Activated T-cell treated with anti-CD3 and anti-CD28 coated beads, Interleukin-2, amount 50 U/mL, for 72 hours (primary cell): Measurements from ENCODE around the gene DMD. TPM values are rescaled to one million over a fixed set of nuclear protein-coding genes. Genes with fewer than 3 reads are reported as not detected.

Experiments
- ATAC-seq, 2 donors: fragments of 150-1000 bp; cut with Tn5 transposase; replicated peaks in 1 of 2; 2 replicates each; pipeline ENCODE4 v1.10.0; 2021; ENCODE audit warnings: moderate library complexity in 2 of 2, mild to moderate bottlenecking in 1 of 2
- DNase-seq, 2 donors: peaks; one replicate each; pipeline ENCODE4 v3.0.0; 2021 to 2022; ENCODE audit warnings: mixed read lengths in 1 of 2
- H3K27ac Mint-ChIP-seq: one replicate; pipeline ENCODE4 v1.8.0; 2022; ENCODE audit warnings: mild to moderate bottlenecking, moderate library complexity, mixed read lengths
- H3K27me3 Mint-ChIP-seq: one replicate; pipeline ENCODE4 v1.8.0; 2022; ENCODE audit warnings: low read depth, mixed read lengths
- H3K36me3 Mint-ChIP-seq, 2 donors: one replicate each; pipeline ENCODE4 v1.8.0; 2022; ENCODE audit warnings: mixed read lengths in 2 of 2, mild to moderate bottlenecking in 1 of 2; ENCODE audit not compliant: insufficient read depth in 2 of 2
- H3K4me1 Mint-ChIP-seq: one replicate; pipeline ENCODE4 v1.8.0; 2022; ENCODE audit warnings: low read depth, mixed read lengths
- H3K4me3 Mint-ChIP-seq, 2 donors: one replicate each; pipeline ENCODE4 v1.8.0; 2022; ENCODE audit warnings: mild to moderate bottlenecking in 2 of 2, mixed read lengths in 2 of 2, moderate library complexity in 2 of 2
- H3K9me3 Mint-ChIP-seq, 2 donors: one replicate each; pipeline ENCODE4 v1.8.0; 2022; ENCODE audit warnings: mixed read lengths in 2 of 2
- total RNA-seq, 2 donors: library from RNA; stranded (reverse); gene quantifications; one replicate each; pipeline ENCODE4 v1.2.3, GENCODE V29; 2022

The DMD gene
- 1 to 10 TPM; 2.9 to 4.6 TPM for total RNA-seq

DNA sequence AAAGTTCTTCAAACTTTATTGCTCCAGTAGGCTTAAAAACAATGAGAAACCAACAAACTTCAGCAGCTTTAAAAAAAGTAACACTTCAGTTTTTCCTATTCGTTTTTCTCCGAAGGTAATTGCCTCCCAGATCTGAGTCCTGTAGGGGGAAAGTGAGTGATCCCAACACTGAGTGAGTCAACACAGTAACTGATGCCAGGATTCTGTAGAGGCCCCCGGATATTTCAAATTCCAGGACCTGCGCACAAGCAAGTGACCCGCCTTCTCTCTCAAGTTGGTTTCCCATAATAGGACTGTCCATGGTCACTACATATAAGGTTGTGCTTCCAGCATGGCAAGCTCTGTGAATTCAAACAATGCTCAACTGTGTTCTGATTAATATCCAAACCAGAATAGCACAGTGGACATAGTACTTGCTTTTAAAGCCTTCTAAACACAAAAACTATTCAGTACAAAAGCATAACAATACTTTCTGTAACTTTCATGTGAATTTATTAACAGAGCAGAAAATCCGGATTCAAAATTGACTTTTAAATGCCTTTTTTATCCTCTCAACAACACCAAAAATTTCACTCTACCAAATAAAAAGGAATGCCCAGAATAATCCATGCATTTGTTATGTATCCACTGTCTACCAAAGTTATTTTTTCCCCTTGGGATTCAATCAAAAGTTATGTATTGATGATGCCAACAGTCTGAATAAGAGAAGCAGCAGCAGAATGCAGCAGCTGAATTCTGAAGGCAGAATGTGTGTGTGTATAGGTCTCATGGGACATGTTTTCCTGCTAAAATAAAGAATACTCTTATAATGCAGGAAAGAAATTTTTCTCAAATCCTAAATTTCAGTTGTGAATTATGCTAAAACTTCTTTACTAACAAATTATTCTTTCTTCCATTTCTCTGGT is at the start of gene DMD:
TSS of gene DMD (minus strand) at position 194 of the 905 bp plus-strand sequence. CDS start 237 bp downstream, outside the sequence.
- Mint-ChIP-seq H3K27me3 (no peaks in the 10 kb centered on the region), H3K4me1 (no peaks in the 10 kb centered on the region), H3K4me3 (no peak within 1 kb of the TSS), H3K27ac (no peak within 1 kb of the TSS), H3K9me3 (no peaks in the 10 kb centered on the region), H3K36me3 (no peaks in the 10 kb centered on the region)
- DNase-seq (no peak), ATAC-seq (no peak)

DNA sequence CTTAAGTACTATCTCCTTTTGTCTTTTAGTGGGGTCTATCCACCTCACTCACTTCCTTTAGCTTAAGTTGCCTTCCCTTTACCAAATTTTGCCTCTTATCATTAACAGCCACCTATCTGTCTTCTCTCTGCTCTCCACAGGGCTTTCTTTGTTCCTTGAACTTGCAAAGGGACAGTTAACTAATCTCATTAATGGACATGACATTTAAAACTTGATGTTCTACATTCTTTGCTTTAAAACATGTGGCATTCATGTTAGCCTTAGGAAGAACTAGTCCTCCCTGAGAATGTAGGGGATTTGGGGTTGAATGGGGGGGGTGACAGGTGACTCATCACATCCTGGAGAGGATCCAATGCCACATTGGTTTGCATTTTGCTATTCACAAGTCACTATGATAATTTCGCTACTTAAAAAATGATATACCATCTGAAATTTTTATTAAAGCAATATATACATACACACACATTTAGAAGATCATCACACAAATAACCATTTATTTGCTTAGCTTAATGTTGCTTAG is 41.0 kb upstream of the DMD start:
- H3K4me3 Mint-ChIP-seq: no peak overlapping the region
- no peaks in the 10 kb centered on the region for H3K9me3 Mint-ChIP-seq
- no peak for DNase-seq
- H3K36me3 Mint-ChIP-seq: no peaks in the 10 kb centered on the region
- no peaks in the 10 kb centered on the region for H3K4me1 Mint-ChIP-seq
- ATAC-seq: no peak
- no peak overlapping the region for H3K27ac Mint-ChIP-seq
- no peaks in the 10 kb centered on the region for H3K27me3 Mint-ChIP-seq

DNA sequence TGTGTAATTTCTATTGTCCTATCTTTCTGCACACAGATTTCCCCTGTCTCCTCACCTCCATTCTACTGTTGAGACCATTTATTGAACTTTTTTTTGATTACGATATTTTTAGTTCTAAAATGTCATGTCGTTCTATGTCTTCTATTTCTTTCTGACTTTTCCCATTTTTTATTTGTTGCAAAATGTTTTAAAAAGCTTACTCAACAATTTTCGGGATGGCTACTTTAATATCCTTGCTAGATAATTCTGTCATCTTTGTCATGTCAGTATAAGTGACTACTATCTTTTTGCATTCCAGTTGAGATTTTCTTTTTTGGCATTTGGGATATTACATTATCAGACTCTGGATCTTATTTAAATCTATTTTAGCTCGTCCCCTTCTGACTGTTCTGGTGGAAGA is 7.5 kb upstream of the DMD start:
- Mint-ChIP-seq H3K4me1 (no peaks in the 10 kb centered on the region), H3K4me3 (no peak overlapping the region), H3K27me3 (no peaks in the 10 kb centered on the region), H3K9me3 (peaks cover 0 to 2% of the 10 kb centered on the region in 2 donors), H3K36me3 (no peaks in the 10 kb centered on the region), H3K27ac (no peak overlapping the region)
- ATAC-seq (no peak), DNase-seq (no peak)

DNA sequence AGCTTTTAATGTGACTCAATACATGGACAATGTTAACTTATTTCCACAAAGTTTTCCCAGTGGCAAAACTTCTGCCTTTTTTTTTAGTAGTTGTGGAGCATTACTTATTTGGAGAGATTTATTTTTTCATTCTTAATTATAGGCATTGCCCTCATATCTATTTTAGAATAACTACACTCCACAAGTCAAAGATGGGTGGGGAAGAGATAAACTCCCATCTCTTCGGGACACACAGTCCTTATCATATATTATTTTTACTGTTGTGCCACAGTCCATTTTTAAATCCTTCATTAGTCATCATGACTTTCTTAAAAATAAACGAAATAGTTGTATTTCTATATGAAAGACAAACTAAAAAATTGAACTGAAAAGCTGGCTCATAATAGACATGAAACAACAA is 1.2 kb downstream of the DMD start:
- H3K4me1 Mint-ChIP-seq: no peaks in the 10 kb centered on the region
- no peaks in the 10 kb centered on the region for H3K36me3 Mint-ChIP-seq
- DNase-seq (no peak), ATAC-seq (no peak)
- H3K4me3 Mint-ChIP-seq: no peak overlapping the region
- H3K27me3 Mint-ChIP-seq: no peaks in the 10 kb centered on the region
- H3K27ac Mint-ChIP-seq: no peak overlapping the region
- H3K9me3 Mint-ChIP-seq: peaks cover 0 to 2% of the 10 kb centered on the region in 2 donors

DNA sequence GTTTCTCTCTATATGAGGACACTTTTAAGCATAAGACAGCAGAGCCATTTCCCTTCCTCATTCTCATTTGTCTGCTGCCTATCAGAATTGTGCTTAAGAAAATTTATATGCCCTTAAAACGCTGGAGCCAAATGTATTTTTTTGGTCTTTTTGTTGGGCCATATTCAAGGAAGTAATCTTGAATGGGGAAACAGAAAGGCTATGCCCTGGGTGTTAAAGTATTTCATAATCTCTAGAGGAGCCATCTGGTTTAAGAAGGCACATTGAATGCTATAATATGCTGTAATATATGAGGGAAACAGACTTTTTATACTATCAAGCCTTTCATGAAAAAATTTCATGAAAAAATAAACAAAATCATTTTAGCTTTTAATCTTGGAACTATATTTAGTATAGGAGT is 4.3 kb downstream of the DMD start:
- Mint-ChIP-seq H3K27me3 (peaks cover 5% of the 10 kb centered on the region), H3K4me3 (no peak overlapping the region), H3K36me3 (no peaks in the 10 kb centered on the region), H3K9me3 (peaks cover 6 to 8% of the 10 kb centered on the region in 2 donors), H3K27ac (no peak overlapping the region), H3K4me1 (no peaks in the 10 kb centered on the region)
- ATAC-seq: no peak
- DNase-seq: no peak

DNA sequence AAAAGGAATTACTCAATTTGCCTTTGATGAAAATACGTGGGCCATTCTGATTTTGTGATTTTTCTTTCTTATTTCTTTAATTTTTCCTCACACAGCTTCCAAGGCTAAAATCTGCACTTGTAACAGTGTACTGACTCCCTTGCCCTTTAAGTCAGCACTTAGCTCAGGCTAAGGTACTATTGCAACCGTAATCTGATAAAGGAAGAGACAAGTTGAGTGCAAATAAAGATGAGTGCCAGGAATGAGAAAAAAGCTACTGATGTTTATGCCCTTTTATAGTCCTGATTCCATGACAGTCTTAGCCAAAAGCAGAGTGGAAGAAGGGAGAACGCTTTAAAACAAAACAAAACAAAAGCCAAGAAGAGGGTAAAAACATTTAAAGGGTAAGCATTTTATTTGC is 6.0 kb downstream of the DMD start:
- Mint-ChIP-seq H3K27me3 (peaks cover 5% of the 10 kb centered on the region), H3K4me3 (no peak overlapping the region), H3K9me3 (peaks cover 6 to 8% of the 10 kb centered on the region in 2 donors), H3K4me1 (no peaks in the 10 kb centered on the region), H3K27ac (no peak overlapping the region), H3K36me3 (no peaks in the 10 kb centered on the region)
- DNase-seq: no peak
- ATAC-seq: no peak

DNA sequence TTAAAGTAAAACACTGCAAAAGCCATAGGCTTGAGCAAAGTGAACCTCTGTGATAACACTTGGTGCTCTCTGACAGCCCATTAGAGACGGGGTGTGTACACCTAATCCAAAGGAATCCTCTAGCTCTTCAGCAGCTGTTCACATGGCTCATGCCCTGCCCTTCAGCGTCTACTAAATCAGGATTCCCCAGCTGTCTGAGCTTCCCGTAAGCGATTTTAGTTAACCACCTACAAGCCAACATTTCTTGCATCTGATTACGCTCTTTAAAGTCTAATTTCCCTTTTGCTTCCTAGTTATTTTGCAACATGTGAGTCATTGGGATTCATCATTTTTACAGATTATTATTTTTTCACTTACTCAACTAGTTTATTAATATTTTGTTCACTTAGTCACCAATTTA is 6.5 kb downstream of the DMD start:
- no peak for DNase-seq
- Mint-ChIP-seq H3K27me3 (peaks cover 5% of the 10 kb centered on the region), H3K4me3 (no peak overlapping the region)

DNA sequence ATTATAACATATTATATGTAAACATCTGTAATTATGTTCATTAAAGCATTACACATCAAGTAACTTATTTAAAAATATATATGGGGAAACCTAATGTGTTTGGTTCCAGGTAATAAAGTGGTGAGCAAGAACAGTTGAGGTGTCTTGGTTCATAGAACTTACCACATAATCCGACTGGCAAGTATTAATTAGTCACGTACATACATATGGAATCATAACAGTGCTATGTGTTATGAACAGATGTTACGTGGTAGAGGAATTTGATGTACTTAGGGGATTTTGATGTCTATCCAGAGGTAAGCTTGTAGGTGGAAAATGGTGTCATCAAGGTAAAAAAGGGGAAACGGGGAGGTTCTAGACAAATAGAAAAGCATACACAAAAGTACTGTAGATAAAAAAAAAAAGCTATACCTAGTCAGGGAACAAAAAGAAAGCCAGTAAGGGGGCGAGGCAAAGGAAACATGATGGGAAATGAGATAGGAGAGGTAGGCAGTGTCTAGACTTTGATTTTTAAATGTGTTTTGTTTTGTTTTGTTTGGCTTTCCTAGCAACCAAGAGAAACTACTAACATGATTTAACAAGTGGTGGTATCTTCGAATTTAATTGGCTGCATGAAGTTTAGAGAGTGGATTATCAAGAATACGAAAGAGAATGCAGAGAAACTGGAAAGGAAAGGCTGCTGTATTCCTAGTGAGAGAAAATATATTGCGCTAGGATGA is 12.6 kb downstream of the DMD start:
- H3K9me3 Mint-ChIP-seq: peaks cover 9 to 10% of the 10 kb centered on the region in 2 donors
- H3K4me3 Mint-ChIP-seq: no peak overlapping the region
- no peaks in the 10 kb centered on the region for H3K36me3 Mint-ChIP-seq

More for the DNA sequence above, 6.5 kb downstream of the DMD start:
- Mint-ChIP-seq H3K4me1 (no peaks in the 10 kb centered on the region), H3K9me3 (peaks cover 6 to 8% of the 10 kb centered on the region in 2 donors), H3K27ac (no peak overlapping the region), H3K36me3 (no peaks in the 10 kb centered on the region)
- no peak for ATAC-seq

DNA sequence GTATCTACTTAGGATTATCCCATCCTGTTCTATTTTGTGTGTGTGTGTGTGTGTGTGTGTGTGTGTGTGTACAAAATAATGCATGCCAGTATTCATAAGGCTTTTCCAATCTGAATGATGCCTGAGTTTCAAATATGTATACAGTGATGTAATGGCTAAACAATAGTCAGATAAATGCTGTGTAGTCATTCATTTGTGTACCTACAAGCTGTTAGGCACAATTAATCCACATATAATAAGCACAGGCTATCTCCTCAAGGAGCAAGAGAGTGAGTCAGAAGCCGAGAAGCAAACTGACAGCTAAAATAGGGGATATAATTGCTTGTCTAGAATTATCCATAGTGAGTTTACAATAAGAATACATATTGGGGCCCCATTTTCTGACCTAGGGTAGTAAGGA is 15.7 kb downstream of the DMD start:
- Mint-ChIP-seq H3K27ac (no peak overlapping the region), H3K9me3 (peaks cover 7 to 8% of the 10 kb centered on the region in 2 donors), H3K4me3 (no peak overlapping the region), H3K36me3 (no peaks in the 10 kb centered on the region), H3K27me3 (no peaks in the 10 kb centered on the region), H3K4me1 (no peaks in the 10 kb centered on the region)
- DNase-seq (no peak), ATAC-seq (no peak)

More for the DNA sequence above, 12.6 kb downstream of the DMD start:
- Mint-ChIP-seq H3K27ac (no peak overlapping the region), H3K27me3 (no peaks in the 10 kb centered on the region), H3K4me1 (no peaks in the 10 kb centered on the region)
- ATAC-seq (no peak), DNase-seq (no peak)

DNA sequence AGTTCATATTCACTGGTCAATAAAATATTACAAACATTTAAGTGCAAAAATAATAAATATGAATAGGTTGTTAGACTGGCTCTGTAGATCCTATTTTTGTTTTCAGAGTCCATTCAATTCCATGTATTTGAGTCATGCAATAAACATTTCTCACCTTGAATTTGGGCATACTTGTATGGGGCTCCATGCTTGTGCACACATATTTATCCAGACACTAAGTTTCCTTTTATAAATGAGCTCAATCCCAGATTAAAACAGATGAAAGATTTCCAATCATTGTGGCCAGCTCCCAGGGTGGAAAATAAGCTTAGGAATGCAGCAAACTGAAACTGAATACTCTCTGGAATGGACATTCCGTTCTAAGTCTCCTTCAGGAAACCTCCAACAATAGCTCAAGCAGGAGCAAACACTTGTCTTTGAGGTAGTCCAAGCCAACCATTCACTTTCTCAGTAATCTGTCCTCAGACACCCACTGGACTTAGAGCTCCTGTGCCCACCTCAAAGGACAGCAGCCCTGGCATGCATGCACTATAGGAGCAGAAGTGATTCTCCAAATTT is 16.4 kb downstream of the DMD start:
- Mint-ChIP-seq H3K4me1 (no peaks in the 10 kb centered on the region), H3K27me3 (no peaks in the 10 kb centered on the region), H3K36me3 (no peaks in the 10 kb centered on the region), H3K4me3 (no peak overlapping the region), H3K9me3 (peaks cover 7 to 8% of the 10 kb centered on the region in 2 donors), H3K27ac (no peak overlapping the region)
- DNase-seq (no peak), ATAC-seq (no peak)

DNA sequence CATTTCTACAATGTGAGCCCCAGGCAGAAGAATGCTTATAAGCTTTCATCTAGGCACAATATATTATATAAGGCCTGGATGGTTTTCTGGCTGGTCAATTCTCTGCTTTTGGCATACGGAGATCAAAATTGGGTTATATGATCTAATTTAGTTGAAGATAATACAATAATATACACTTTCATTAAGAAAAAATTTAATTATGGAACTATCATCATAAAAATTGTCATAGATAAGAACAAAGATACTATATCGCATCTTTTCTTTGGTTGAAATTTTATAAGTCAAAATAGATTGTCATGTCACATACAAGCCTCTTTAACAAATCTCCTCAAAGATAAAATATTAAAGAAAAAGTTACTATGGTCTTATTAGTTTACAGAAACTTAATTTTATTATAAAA is 17.1 kb downstream of the DMD start:
- H3K9me3 Mint-ChIP-seq: peaks cover 4 to 5% of the 10 kb centered on the region in 2 donors
- no peak overlapping the region for H3K27ac Mint-ChIP-seq
- H3K4me1 Mint-ChIP-seq: no peaks in the 10 kb centered on the region
- H3K27me3 Mint-ChIP-seq: no peaks in the 10 kb centered on the region
- DNase-seq (no peak), ATAC-seq (no peak)
- H3K36me3 Mint-ChIP-seq: no peaks in the 10 kb centered on the region
- H3K4me3 Mint-ChIP-seq: no peak overlapping the region

DNA sequence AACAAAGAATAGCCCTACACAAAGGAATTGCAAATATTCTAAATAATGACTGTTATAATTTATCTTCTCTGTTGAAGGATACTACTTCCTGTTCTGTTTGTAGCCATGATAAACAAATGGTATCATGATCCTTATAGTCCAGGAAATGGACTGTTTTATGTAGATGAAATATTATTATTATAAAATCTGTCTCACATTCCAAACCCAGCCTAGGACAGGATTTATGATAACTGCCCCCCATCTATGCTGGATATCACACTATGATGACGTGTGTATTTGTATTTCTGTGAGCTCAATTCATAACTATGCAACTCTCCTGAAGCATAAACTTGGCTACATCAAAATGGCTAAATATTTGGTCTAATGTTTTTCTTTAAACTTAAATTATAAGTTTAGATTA is 21.3 kb downstream of the DMD start:
- H3K27me3 Mint-ChIP-seq: no peaks in the 10 kb centered on the region
- DNase-seq (no peak), ATAC-seq (no peak)
- no peaks in the 10 kb centered on the region for H3K4me1 Mint-ChIP-seq
- peaks cover 0 to 2% of the 10 kb centered on the region in 2 donors for H3K9me3 Mint-ChIP-seq
- no peak overlapping the region for H3K27ac Mint-ChIP-seq
- H3K4me3 Mint-ChIP-seq: no peak overlapping the region
- H3K36me3 Mint-ChIP-seq: no peaks in the 10 kb centered on the region

DNA sequence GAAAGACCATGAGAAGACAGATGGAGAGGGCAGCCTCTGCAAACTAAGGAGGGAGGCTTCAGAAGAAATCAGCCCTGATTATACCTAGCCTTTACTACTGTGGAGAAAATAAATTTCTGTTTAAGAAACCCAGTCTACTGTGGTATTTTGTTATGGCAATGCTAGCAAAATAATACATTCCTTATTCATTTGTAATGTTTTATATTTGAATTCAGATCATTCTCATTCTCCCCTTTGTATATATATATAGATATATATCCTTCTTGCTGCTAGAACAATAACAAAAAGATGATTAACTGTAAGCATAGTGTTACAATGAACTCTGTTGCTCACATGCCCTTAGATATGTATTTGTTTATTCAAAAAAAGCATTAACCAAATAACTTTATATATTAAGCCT is 22.5 kb downstream of the DMD start:
- peaks cover 0 to 2% of the 10 kb centered on the region in 2 donors for H3K9me3 Mint-ChIP-seq

More for the DNA sequence above, 22.5 kb downstream of the DMD start:
- Mint-ChIP-seq H3K27ac (no peak overlapping the region), H3K4me1 (no peaks in the 10 kb centered on the region), H3K36me3 (no peaks in the 10 kb centered on the region), H3K4me3 (no peak overlapping the region), H3K27me3 (no peaks in the 10 kb centered on the region)
- DNase-seq (no peak), ATAC-seq (no peak)
